ENCODE measurements around the gene KMT2B. TPM values are rescaled to one million over a fixed set of nuclear protein-coding genes. Genes with fewer than 3 reads are reported as not detected.

The KMT2B gene
- total and polyA plus RNA-seq, 2 of the 8 experiments (the other 6 are each of a cell fraction or from before 2014, with no cell fraction given): 26.7 to 38.6 TPM

DNA sequence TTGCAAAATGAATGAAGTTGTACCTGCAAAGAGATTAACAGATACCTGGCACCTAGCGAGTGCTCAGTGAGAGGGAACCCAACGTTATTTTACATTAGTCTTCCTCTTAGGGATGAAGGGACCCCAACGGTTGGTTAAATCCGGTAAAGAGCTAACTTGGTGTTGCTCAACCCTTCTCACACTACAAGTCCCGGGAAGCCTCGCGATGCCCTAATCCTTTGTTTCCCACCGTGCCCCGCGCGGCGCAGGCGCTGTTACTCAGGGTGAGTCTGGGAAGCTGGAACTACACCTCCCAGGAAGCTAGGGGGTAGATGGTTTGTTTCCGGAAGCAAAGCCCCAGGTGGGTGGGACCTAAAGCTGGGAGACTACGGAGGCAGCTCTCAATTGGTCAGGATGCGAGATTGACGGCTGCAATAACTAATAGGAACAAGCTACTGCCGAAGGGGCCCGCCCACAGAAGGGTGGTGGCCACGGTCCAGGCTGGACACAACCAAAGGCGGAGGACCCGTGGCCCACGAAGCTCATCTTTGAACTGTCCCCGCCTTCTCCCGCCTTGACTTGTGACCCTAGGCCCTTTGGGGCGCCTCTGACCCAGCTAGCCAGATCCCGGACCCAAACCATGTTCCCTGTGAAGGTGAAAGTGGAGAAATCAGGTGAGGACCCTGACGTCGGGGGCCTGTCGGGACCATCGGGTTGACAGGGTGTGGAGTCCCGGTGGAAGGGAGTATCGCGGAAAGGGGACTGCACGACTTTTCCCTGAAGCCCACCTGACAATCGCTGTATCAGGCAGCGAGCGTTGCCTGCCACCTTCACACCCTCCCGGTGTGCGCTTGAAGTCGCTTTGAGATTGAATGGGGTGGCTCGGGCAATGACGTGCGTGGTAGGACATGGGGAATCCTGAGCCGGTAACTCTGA lies 30.6 kb downstream of the KMT2B start, which contains the start of gene LIN37 (continued):
- peak; percentile 48 for TF ChIP-seq KDM4A (IDR thresholded peaks at IDR 0.05; ENCODE audit: low read depth, low read length, severe bottlenecking)

Measured in H1 (cell line).